ENCODE results near the gene ZNF423. TPM values are rescaled to one million over a fixed set of nuclear protein-coding genes. Genes with fewer than 3 reads are reported as not detected.

ZNF423 gene
- total RNA-seq, 2 experiments from 2014 or later: not detected

- no peak for DNase-seq
- H3K36me3 Mint-ChIP-seq (ENCODE audit: low read depth): peaks cover 3% of the 10 kb centered on the region
- no peaks in the 10 kb centered on the region for H3K9me3 Mint-ChIP-seq
- POLR2A ChIA-PET: no interaction called here
- CTCF ChIA-PET: no interaction called here
- peaks cover 40% of the 10 kb centered on the region for H3K4me1 Mint-ChIP-seq
- H3K27ac Mint-ChIP-seq: peak overlapping the region; percentile 44
- no peak overlapping the region for H3K4me3 Mint-ChIP-seq
- H3K27me3 Mint-ChIP-seq: no peaks in the 10 kb centered on the region
These were observed 390.0 kb downstream of the ZNF423 start for GRCh38 chr16:49465661-49466528.

- ChIA-PET POLR2A (no interaction called here), CTCF (no interaction called here)
- Mint-ChIP-seq H3K9me3 (no peaks in the 10 kb centered on the region), H3K27me3 (no peaks in the 10 kb centered on the region), H3K27ac (peak overlapping the region; percentile 91), H3K4me1 (peaks cover 45% of the 10 kb centered on the region), H3K4me3 (no peak overlapping the region), H3K36me3 (ENCODE audit: low read depth) (peaks cover 3% of the 10 kb centered on the region)
- no peak for DNase-seq
These were observed 390.9 kb downstream of the ZNF423 start for GRCh38 chr16:49464877-49465504.

- DNase-seq: no peak
- Mint-ChIP-seq H3K27me3 (no peaks in the 10 kb centered on the region), H3K9me3 (no peaks in the 10 kb centered on the region), H3K27ac (peak overlapping the region; percentile 91), H3K4me1 (peaks cover 45% of the 10 kb centered on the region), H3K4me3 (peak overlapping the region; percentile 21), H3K36me3 (ENCODE audit: low read depth) (peaks cover 3% of the 10 kb centered on the region)
- ChIA-PET CTCF (interaction anchor here (0.6 to 0.7 kb wide), 3 partner anchors 41 to 101 kb away, joined by 3 to 4 read pairs (median 3); no protein-coding TSS in a partner anchor), POLR2A (no interaction called here)
These were observed 391.8 kb downstream of the ZNF423 start for GRCh38 chr16:49464093-49464492.

DNA sequence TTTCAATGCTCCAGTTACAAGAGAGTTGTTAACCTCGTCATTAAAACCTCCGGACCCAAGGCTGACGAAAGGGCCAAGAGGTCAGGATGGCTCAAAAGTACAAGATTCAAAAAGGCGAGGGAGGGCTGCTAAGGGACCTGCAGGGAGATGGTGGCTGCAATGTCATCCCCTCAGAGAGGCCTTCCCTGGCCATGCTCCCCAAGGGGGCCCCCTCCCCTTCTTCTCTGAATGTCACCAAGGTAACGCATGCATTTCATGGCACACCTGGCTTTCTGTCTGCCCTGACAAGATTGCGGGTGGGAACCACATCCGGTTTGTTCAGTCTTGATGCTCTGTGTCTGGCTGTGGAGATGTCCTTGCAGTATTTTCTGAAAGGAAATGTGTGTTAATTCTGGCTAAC, 392.4 kb downstream of the ZNF423 start:
- Mint-ChIP-seq H3K4me3 (peak overlapping the region; percentile 21), H3K27me3 (no peaks in the 10 kb centered on the region), H3K27ac (peak overlapping the region; percentile 91), H3K36me3 (ENCODE audit: low read depth) (peaks cover 3% of the 10 kb centered on the region), H3K4me1 (peaks cover 45% of the 10 kb centered on the region), H3K9me3 (no peaks in the 10 kb centered on the region)
- ChIA-PET CTCF (interaction anchor here (0.6 to 0.7 kb wide), 4 partner anchors 41 to 820 kb away, joined by 3 to 4 read pairs (median 4); no protein-coding TSS in a partner anchor), POLR2A (no interaction called here)
- peak; percentile 94 for DNase-seq

DNA sequence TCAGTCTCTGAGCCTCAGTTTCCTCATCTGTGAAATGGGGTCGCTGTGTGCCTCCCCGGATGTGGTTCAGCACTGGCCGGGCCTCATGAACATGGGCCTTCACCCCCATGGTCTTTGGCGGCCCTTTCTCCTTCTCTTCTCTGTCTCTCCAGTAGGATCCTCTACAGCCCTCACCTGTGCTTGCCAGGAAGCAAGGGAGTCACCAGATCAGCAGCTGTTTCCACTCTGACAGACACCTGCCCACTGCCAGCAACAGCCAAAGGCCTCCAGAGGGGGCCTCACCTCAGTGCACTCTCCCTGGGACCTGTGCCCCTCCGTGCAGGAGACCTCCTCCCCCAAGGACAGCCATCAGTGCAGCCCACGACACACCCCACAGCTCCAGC, 392.9 kb downstream of the ZNF423 start:
- POLR2A ChIA-PET: no interaction called here
- Mint-ChIP-seq H3K4me3 (no peak overlapping the region), H3K4me1 (peaks cover 45% of the 10 kb centered on the region), H3K27me3 (no peaks in the 10 kb centered on the region), H3K36me3 (ENCODE audit: low read depth) (peaks cover 3% of the 10 kb centered on the region), H3K9me3 (no peaks in the 10 kb centered on the region), H3K27ac (peak overlapping the region; percentile 91)
- no peak for DNase-seq
- CTCF ChIA-PET: interaction anchor here (0.6 to 0.7 kb wide), 2 partner anchors 13 to 820 kb away, joined by 3 to 4 read pairs; no protein-coding TSS in a partner anchor

- peak overlapping the region; percentile 91 for H3K27ac Mint-ChIP-seq
- no peaks in the 10 kb centered on the region for H3K27me3 Mint-ChIP-seq
- ChIA-PET POLR2A (no interaction called here), CTCF (interaction anchor here (0.7 kb wide), 1 partner anchor 12 kb away, joined by 3 read pairs; no protein-coding TSS in a partner anchor)
- H3K9me3 Mint-ChIP-seq: no peaks in the 10 kb centered on the region
- peak overlapping the region; percentile 8 for H3K4me3 Mint-ChIP-seq
- H3K4me1 Mint-ChIP-seq: peaks cover 45% of the 10 kb centered on the region
- DNase-seq: no peak
- H3K36me3 Mint-ChIP-seq (ENCODE audit: low read depth): peaks cover 3% of the 10 kb centered on the region
These were observed 393.4 kb downstream of the ZNF423 start for GRCh38 chr16:49462362-49462988.

DNA sequence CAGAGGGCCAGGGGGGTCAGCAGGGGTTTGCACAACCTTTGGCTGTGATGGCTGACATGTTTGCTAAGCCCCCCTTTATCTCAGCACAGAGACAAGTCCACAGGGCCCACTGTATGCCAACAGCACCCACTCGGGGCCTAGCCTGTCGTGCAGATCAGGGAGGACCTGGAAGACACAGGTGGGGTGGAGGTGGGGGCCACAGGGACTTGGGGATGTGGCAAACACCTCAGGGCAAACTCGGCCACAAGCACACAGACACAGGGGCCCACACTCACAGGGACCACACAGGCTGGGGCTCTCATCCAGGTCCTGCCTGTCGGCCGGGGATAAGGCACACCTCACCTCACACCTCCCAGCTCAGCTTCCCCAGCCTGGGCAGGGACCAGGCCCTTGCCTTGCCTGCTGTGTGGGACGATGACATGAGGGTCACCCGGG, 394.4 kb downstream of the ZNF423 start:
- no peaks in the 10 kb centered on the region for H3K27me3 Mint-ChIP-seq
- no peak overlapping the region for H3K4me3 Mint-ChIP-seq
- H3K27ac Mint-ChIP-seq: peak overlapping the region; percentile 69
- H3K9me3 Mint-ChIP-seq: no peaks in the 10 kb centered on the region
- H3K36me3 Mint-ChIP-seq (ENCODE audit: low read depth): peaks cover 3% of the 10 kb centered on the region
- DNase-seq: no peak
- ChIA-PET POLR2A (no interaction called here), CTCF (no interaction called here)
- H3K4me1 Mint-ChIP-seq: peaks cover 45% of the 10 kb centered on the region

DNA sequence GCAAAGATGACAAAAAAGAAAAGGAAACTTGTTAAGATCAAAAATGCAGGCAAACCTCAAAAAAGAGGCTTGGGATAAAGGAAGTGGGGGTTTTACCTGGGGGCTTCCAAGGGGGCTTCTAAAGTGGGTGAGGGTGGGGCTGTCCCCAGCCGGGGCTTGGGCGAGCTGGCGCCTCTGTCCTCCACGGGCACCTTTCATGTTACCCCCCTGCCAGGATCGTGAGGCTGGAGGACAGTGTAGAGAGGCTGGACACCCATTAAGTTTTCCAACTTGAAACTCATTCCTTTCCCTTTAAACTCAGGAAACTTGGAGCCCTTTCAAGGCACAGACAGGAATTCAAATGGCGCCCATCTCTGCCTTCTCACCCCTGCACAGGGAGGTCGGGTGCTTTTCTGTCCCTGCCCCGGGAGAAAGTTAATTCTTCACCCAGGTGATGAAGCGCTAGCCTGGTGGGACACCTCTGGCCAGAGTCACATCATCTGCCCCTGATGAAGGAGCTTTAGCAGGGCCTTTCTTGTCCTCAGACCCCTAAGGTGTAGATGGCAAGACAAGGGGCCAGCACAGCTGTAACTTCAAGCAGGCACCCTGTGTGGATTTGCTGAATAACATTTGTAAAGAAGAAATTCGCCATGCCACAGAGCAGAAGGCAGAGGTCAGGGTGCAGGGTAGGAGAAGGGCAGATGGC, 395.0 kb downstream of the ZNF423 start:
- peak overlapping the region; percentile 69 for H3K27ac Mint-ChIP-seq
- POLR2A ChIA-PET: no interaction called here
- no peak for DNase-seq
- no peak overlapping the region for H3K4me3 Mint-ChIP-seq
- peaks cover 42% of the 10 kb centered on the region for H3K4me1 Mint-ChIP-seq
- H3K36me3 Mint-ChIP-seq (ENCODE audit: low read depth): peaks cover 3% of the 10 kb centered on the region
- no peaks in the 10 kb centered on the region for H3K9me3 Mint-ChIP-seq
- CTCF ChIA-PET: interaction anchor here (1.0 kb wide), 1 partner anchor 10 kb away, joined by 3 read pairs; no protein-coding TSS in a partner anchor
- no peaks in the 10 kb centered on the region for H3K27me3 Mint-ChIP-seq

DNA sequence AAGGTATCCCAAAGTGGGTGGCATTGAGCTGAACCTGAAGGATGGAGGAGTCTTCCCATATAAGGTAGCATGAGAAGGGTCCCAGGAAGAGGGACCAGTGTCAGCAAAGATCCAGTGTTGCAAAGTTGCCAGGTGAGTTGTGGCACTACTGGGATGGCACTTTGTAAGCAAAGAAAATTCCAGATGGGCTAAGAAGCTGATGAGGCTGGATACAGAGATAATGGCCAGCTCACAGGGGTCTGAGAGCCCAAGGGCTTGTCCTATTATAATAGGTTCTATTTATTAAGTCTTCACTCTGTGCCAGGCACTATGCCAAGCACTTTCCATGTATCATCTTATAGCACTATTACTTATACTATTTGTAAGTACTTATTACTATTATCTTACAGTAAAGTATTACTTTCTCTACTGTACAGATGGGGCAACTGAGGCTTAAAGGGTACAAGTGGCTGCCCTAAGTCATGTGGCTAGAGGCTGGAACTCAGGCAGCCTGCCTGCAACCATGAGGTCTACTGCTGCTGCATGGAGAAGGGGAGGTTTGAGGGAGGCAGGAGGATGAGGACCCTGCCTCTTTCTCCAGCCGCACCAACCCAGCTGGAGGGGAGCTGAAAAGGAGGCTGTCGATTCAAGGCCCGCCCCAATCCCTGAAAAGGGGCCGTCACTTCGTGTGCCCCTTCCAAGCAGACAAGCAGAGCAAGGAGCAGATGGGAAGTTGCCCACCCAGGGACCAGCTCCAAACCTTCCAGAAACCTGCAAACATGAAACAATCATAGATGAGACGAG, 395.8 kb downstream of the ZNF423 start:
- Mint-ChIP-seq H3K27me3 (no peaks in the 10 kb centered on the region), H3K4me1 (peaks cover 39% of the 10 kb centered on the region), H3K9me3 (no peaks in the 10 kb centered on the region), H3K36me3 (ENCODE audit: low read depth) (peaks cover 3% of the 10 kb centered on the region), H3K27ac (no peak overlapping the region), H3K4me3 (no peak overlapping the region)
- POLR2A ChIA-PET: no interaction called here
- CTCF ChIA-PET: interaction anchor here (1.0 kb wide), 1 partner anchor 10 kb away, joined by 3 read pairs; no protein-coding TSS in a partner anchor
- no peak for DNase-seq

- H3K4me1 Mint-ChIP-seq: peaks cover 28% of the 10 kb centered on the region
- H3K36me3 Mint-ChIP-seq (ENCODE audit: low read depth): peaks cover 3% of the 10 kb centered on the region
- no peaks in the 10 kb centered on the region for H3K27me3 Mint-ChIP-seq
- no peak for DNase-seq
- no peaks in the 10 kb centered on the region for H3K9me3 Mint-ChIP-seq
- H3K4me3 Mint-ChIP-seq: no peak overlapping the region
- no peak overlapping the region for H3K27ac Mint-ChIP-seq
- ChIA-PET CTCF (no interaction called here), POLR2A (no interaction called here)
These were observed 397.1 kb downstream of the ZNF423 start for GRCh38 chr16:49458656-49459445.

- ChIA-PET POLR2A (no interaction called here), CTCF (no interaction called here)
- Mint-ChIP-seq H3K9me3 (no peaks in the 10 kb centered on the region), H3K4me3 (no peak overlapping the region), H3K27me3 (no peaks in the 10 kb centered on the region), H3K4me1 (peaks cover 22% of the 10 kb centered on the region), H3K27ac (no peak overlapping the region), H3K36me3 (ENCODE audit: low read depth) (peaks cover 3% of the 10 kb centered on the region)
- DNase-seq: no peak
These were observed 397.7 kb downstream of the ZNF423 start for GRCh38 chr16:49458243-49458642.
